Caco-2 (cell line): Measurements from ENCODE around the gene MBP. TPM values are rescaled to one million over a fixed set of nuclear protein-coding genes. Genes with fewer than 3 reads are reported as not detected.

Experiments
- BruUV-seq: library from RNA; stranded (reverse); fragments of 400-500 nt; replicated peaks from 2 replicates; lab custom pipeline; 2021; lab: Mats Ljungman, UMichigan
- CTCF ChIA-PET: fragments of 300-600 bp; sonication (Branson Sonifier 250); formaldehyde crosslinking; loops from one replicate; lab custom pipeline; 2022; ENCODE audit warnings: antibody characterized with exemption; lab: Charles Lee
- POLR2A ChIA-PET: fragments of 300-600 bp; sonication (Branson Sonifier 250); formaldehyde crosslinking; loops from one replicate; lab custom pipeline; 2022; ENCODE audit warnings: antibody characterized with exemption; lab: Charles Lee
- DNase-seq, 2 experiments: peaks; one replicate each; pipeline versions ENCODE4 v3.0.0 to v3.0.0-alpha.2; 2020 to 2022
- H3K27me3 ChIP-seq: replicated peaks from 2 replicates; pipeline ENCODE4 v1.6.0; 2011; ENCODE audit warnings: low read length; ENCODE audit not compliant: control insufficient read depth, insufficient read depth
- H3K36me3 ChIP-seq: 2 replicates; pipeline ENCODE4 v1.5.1; 2011; ENCODE audit warnings: low read length; ENCODE audit not compliant: control insufficient read depth, insufficient read depth
- H3K4me1 ChIP-seq: fragments of 250-450 bp; sonication (Bioruptor Pico); 2 replicates; pipeline ENCODE4 v1.5.1; 2020; ENCODE audit warnings: mild to moderate bottlenecking
- H3K4me3 ChIP-seq: 2 replicates; pipeline ENCODE4 v1.5.1; 2011; ENCODE audit warnings: low read depth, mild to moderate bottlenecking, control low read depth, low read length
- H3K9me3 ChIP-seq: fragments of 250-450 bp; sonication (Bioruptor Pico); 2 replicates; pipeline ENCODE4 v1.5.1; 2020; ENCODE audit warnings: mild to moderate bottlenecking, moderate library complexity
- H3K27ac Mint-ChIP-seq: one replicate; pipeline ENCODE4 v1.8.0; 2022; ENCODE audit warnings: mixed read lengths; ENCODE audit not compliant: unreplicated experiment
- H3K27me3 Mint-ChIP-seq: one replicate; pipeline ENCODE4 v1.8.0; 2022; ENCODE audit warnings: mixed read lengths; ENCODE audit not compliant: insufficient read depth, unreplicated experiment
- H3K36me3 Mint-ChIP-seq: one replicate; pipeline ENCODE4 v1.8.0; 2022; ENCODE audit warnings: mild to moderate bottlenecking, mixed read lengths; ENCODE audit not compliant: insufficient read depth, unreplicated experiment
- H3K4me1 Mint-ChIP-seq: one replicate; pipeline ENCODE4 v1.8.0; 2022; ENCODE audit warnings: low read depth, mixed read lengths; ENCODE audit not compliant: unreplicated experiment
- H3K4me3 Mint-ChIP-seq: one replicate; pipeline ENCODE4 v1.8.0; 2022; ENCODE audit warnings: mild to moderate bottlenecking, moderate library complexity, mixed read lengths; ENCODE audit not compliant: unreplicated experiment
- H3K9me3 Mint-ChIP-seq: one replicate; pipeline ENCODE4 v1.8.0; 2022; ENCODE audit warnings: mixed read lengths; ENCODE audit not compliant: unreplicated experiment
- intact Hi-C: fragments of 100-400 bp; cut with micrococcal nuclease; formaldehyde crosslinking; loops from one replicate; pipeline ENCODE4 v1.10.0; 2022; ENCODE audit not compliant: unreplicated experiment
- total RNA-seq: library from RNA; stranded (reverse); gene quantifications from 2 replicates; pipeline ENCODE4 v1.2.3, GENCODE V29; 2022
- TF ChIP-seq, protein P1 (sequence below), 2 experiments: fragments of 200-600 bp in 1 of 2; IDR thresholded peaks; 1 replicate in 1 of 2; 2 replicates in 1 of 2; pipeline versions ENCODE4 v1.5.1 to v1.8.0; 2011 to 2022; ENCODE audit warnings: antibody characterized with exemption in 1 of 2, control low read depth in 1 of 2, inconsistent platforms in 1 of 2, low read depth in 1 of 2, low read length in 1 of 2, mild to moderate bottlenecking in 1 of 2, moderate library complexity in 1 of 2; ENCODE audit not compliant: insufficient read depth in 1 of 2, severe bottlenecking in 1 of 2, unreplicated experiment in 1 of 2

MBP gene
- total RNA-seq, 1 experiment from 2014 or later, result 11.4 TPM

DNA sequence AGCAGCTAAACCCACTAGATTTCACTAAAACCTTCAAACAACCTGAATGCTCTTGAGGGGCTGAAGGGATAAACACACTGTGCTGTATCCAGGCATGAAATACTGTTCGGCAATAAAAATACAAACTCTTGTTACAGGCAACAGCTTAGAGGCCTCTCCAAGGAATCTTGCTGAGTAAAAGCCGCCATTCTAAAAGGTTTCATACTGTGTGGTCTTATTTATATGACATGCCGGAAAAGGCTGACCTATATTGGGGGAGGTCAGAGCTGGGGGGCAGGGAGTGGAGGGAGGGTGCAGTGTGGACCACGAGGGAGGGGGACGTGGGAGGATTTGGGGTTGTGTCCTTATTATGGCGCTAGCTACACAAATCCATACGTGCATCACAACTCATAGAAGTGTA is 136.2 kb downstream of the MBP start:
- Mint-ChIP-seq H3K4me1 (no peaks in the 10 kb centered on the region), H3K9me3 (no peaks in the 10 kb centered on the region), H3K27ac (no peak overlapping the region), H3K27me3 (no peaks in the 10 kb centered on the region), H3K36me3 (no peaks in the 10 kb centered on the region), H3K4me3 (no peak overlapping the region)
- intact Hi-C loops, result no loop called here
- no peak overlapping the region for H3K4me3 ChIP-seq
- 0 out of 2 replicates have a peak, but pooled peaks cover 4% of the 10 kb centered on the region for H3K4me1 ChIP-seq
- ChIA-PET CTCF (no interaction called here), POLR2A (no interaction called here)
- no peaks in the 10 kb centered on the region for H3K36me3 ChIP-seq
- no peaks in the 10 kb centered on the region for H3K9me3 ChIP-seq
- no TSS peak for BruUV-seq
- TF ChIP-seq, protein P1, sequence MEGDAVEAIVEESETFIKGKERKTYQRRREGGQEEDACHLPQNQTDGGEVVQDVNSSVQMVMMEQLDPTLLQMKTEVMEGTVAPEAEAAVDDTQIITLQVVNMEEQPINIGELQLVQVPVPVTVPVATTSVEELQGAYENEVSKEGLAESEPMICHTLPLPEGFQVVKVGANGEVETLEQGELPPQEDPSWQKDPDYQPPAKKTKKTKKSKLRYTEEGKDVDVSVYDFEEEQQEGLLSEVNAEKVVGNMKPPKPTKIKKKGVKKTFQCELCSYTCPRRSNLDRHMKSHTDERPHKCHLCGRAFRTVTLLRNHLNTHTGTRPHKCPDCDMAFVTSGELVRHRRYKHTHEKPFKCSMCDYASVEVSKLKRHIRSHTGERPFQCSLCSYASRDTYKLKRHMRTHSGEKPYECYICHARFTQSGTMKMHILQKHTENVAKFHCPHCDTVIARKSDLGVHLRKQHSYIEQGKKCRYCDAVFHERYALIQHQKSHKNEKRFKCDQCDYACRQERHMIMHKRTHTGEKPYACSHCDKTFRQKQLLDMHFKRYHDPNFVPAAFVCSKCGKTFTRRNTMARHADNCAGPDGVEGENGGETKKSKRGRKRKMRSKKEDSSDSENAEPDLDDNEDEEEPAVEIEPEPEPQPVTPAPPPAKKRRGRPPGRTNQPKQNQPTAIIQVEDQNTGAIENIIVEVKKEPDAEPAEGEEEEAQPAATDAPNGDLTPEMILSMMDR (IDR thresholded peaks at IDR 0.05; ENCODE audit: insufficient read depth in 1 of 2, low read depth in 1 of 2, low read length in 1 of 2, severe bottlenecking in 1 of 2, unreplicated experiment in 1 of 2), result no peak
- DNase-seq, result no peak
- H3K27me3 ChIP-seq, result no peaks in the 10 kb centered on the region

DNA sequence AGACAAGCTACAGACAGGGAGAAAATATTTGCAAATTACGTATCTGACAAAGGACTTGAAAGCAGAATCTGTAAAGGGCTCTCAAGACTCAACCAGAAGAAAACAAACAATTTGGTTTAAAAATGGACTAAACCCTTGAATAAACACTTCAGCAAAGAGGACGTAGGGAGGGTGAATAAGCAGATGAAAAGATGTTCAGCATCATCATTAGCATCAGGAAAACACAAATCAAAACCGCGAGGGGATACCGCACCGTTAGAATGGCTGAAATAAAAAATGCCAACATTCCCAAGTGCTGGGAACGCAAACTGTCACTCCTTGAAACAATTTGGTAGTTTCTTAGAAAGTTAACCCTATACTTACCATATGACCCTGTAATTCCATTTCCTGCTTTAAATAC is 136.7 kb downstream of the MBP start:
- no peaks in the 10 kb centered on the region for H3K27me3 ChIP-seq

DNA sequence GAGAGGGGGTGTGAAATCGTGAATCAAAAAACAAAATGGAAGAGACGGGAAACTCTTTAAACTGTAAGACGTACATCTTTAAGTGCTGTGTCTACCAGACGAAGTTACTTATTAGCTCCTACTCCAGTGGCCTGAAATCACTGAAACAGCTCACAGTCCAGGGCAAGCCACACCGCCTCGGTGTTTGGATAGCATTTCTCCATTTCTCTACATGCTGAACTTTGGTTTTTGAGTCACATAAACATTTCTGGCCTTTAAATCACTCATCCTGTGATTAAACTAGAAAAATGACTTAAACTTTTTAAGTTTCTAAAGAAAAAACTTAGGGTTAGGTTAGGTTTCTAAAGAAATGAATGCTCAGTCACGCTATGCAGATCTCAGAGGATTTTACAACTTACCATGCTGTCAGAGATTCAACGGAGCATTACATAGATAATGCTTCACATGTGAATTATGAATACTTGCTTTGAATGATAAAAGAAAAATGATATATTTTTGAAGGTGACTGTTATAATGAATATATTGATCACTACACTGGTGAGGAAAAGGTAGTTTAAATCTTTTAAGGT is 138.4 kb downstream of the MBP start:
- H3K4me3 Mint-ChIP-seq, result no peak overlapping the region
- BruUV-seq, result no TSS peak
- Histone ChIP-seq H3K36me3 (no peaks in the 10 kb centered on the region), H3K4me1 (0 out of 2 replicates have a peak, but pooled peaks cover 4% of the 10 kb centered on the region), H3K27me3 (no peaks in the 10 kb centered on the region), H3K9me3 (no peaks in the 10 kb centered on the region), H3K4me3 (no peak overlapping the region)
- H3K36me3 Mint-ChIP-seq, result no peaks in the 10 kb centered on the region
- H3K9me3 Mint-ChIP-seq, result no peaks in the 10 kb centered on the region
- TF ChIP-seq, protein P1 (IDR thresholded peaks at IDR 0.05; ENCODE audit: insufficient read depth in 1 of 2, low read depth in 1 of 2, low read length in 1 of 2, severe bottlenecking in 1 of 2, unreplicated experiment in 1 of 2), result no peak
- ChIA-PET POLR2A (no interaction called here), CTCF (no interaction called here)
- no peak for DNase-seq
- intact Hi-C loops, result no loop called here
- no peaks in the 10 kb centered on the region for H3K27me3 Mint-ChIP-seq
- H3K4me1 Mint-ChIP-seq, result peaks cover 12% of the 10 kb centered on the region
- H3K27ac Mint-ChIP-seq, result peak overlapping the region; percentile 19

More for the DNA sequence above, 136.7 kb downstream of the MBP start:
- Histone ChIP-seq H3K9me3 (no peaks in the 10 kb centered on the region), H3K4me1 (0 out of 2 replicates have a peak, but pooled peaks cover 4% of the 10 kb centered on the region), H3K4me3 (no peak overlapping the region), H3K36me3 (no peaks in the 10 kb centered on the region)
- Mint-ChIP-seq H3K9me3 (no peaks in the 10 kb centered on the region), H3K27me3 (no peaks in the 10 kb centered on the region), H3K4me1 (peaks cover 1% of the 10 kb centered on the region), H3K27ac (no peak overlapping the region), H3K36me3 (no peaks in the 10 kb centered on the region), H3K4me3 (no peak overlapping the region)
- ChIA-PET POLR2A (no interaction called here), CTCF (no interaction called here)
- BruUV-seq, result no TSS peak
- TF ChIP-seq, protein P1 (IDR thresholded peaks at IDR 0.05; ENCODE audit: insufficient read depth in 1 of 2, low read depth in 1 of 2, low read length in 1 of 2, severe bottlenecking in 1 of 2, unreplicated experiment in 1 of 2), result no peak
- DNase-seq, result no peak
- intact Hi-C loops, result no loop called here
